GM12878 (cell line): ENCODE data around the gene SCLT1. TPM values are rescaled to one million over a fixed set of nuclear protein-coding genes. Genes with fewer than 3 reads are reported as not detected.

Experiments
- ATAC-seq: fragments of 200-7000 bp; cut with Tn5 transposase; 3 replicates; pipeline ENCODE4 v1.9.1; 2020; ENCODE audit warnings: mild to moderate bottlenecking, moderate library complexity
- BruUV-seq: library from RNA; stranded (reverse); fragments of 400-500 nt; replicated peaks from 2 replicates; lab custom pipeline; 2021; lab: Mats Ljungman, UMichigan
- CTCF ChIA-PET: fragments of 300-600 bp; sonication (Branson Sonifier 250); formaldehyde crosslinking; extraction: SDS; loops from one replicate; lab custom pipeline; 2021; ENCODE audit warnings: inconsistent platforms; lab: Yijun Ruan, JAX
- POLR2A ChIA-PET: fragments of 350-600 bp; formaldehyde crosslinking; extraction: SDS; loops from one replicate; lab custom pipeline; 2021; ENCODE audit warnings: inconsistent platforms; lab: Charles Lee
- RAD21 ChIA-PET: fragments of 300-600 bp; sonication (Branson Sonifier 250); formaldehyde crosslinking; loops from one replicate; lab custom pipeline; 2023; ENCODE audit warnings: antibody characterized with exemption; ENCODE audit not compliant: unreplicated experiment; lab: Charles Lee
- SMC1A ChIA-PET: fragments of 300-600 bp; sonication (Branson Sonifier 250); formaldehyde crosslinking; loops from one replicate; lab custom pipeline; 2023; ENCODE audit not compliant: unreplicated experiment, uncharacterized antibody; lab: Charles Lee
- DNase-seq: peaks from one replicate; pipeline ENCODE4 v3.0.0-alpha.2; 2011; ENCODE audit warnings: low read depth, low spot score
- FAIRE-seq: peaks from 3 replicates; lab custom pipeline; 2011; peaks lifted over from hg19 to GRCh38; lab: Jason Lieb, UNC
- H2AFZ ChIP-seq: 2 replicates; pipeline ENCODE4 v1.6.0; 2011; ENCODE audit warnings: low read depth, low read length, control low read depth; ENCODE audit not compliant: control insufficient read depth
- H3K27ac ChIP-seq: 2 replicates; pipeline ENCODE4 v1.5.1; 2011; ENCODE audit warnings: control low read depth; ENCODE audit not compliant: control insufficient read depth, insufficient read depth
- H3K27me3 ChIP-seq, 2 experiments: replicated peaks in 1 of 2; 2 replicates each; pipeline versions ENCODE4 v1.6.0 to v1.6.1; 2011; ENCODE audit warnings: low read length in 1 of 2; ENCODE audit not compliant: control insufficient read depth in 2 of 2, insufficient read depth in 2 of 2
- H3K36me3 ChIP-seq, 2 experiments: 2 replicates each; pipeline ENCODE4 v1.5.1; 2011; ENCODE audit warnings: low read length in 1 of 2; ENCODE audit not compliant: control insufficient read depth in 2 of 2, insufficient read depth in 2 of 2
- H3K4me1 ChIP-seq: 2 replicates; pipeline ENCODE4 v1.6.1; 2011; ENCODE audit warnings: mild to moderate bottlenecking, low read length, moderate library complexity, mixed read lengths; ENCODE audit not compliant: control insufficient read depth, insufficient read depth
- H3K4me2 ChIP-seq: 2 replicates; pipeline ENCODE4 v1.6.0; 2011; ENCODE audit warnings: control low read depth; ENCODE audit not compliant: control insufficient read depth, insufficient read depth
- H3K4me3 ChIP-seq: fragments of 200-600 bp; sonication (generic); 2 replicates; pipeline ENCODE4 v1.5.1; 2016
- H3K79me2 ChIP-seq: 2 replicates; pipeline ENCODE4 v1.6.0; 2011; ENCODE audit warnings: low read length; ENCODE audit not compliant: control insufficient read depth, insufficient read depth
- H3K9ac ChIP-seq: 2 replicates; pipeline ENCODE4 v1.8.0; 2011; ENCODE audit warnings: low read length, control low read depth, mixed read lengths; ENCODE audit not compliant: control insufficient read depth, insufficient read depth
- H3K9me3 ChIP-seq: replicated peaks from 3 replicates; pipeline ENCODE4 v1.5.1; 2011; ENCODE audit warnings: mild to moderate bottlenecking, low read length; ENCODE audit not compliant: control insufficient read depth, insufficient read depth
- H4K20me1 ChIP-seq: 2 replicates; pipeline ENCODE4 v1.6.0; 2011; ENCODE audit not compliant: control insufficient read depth, insufficient read depth
- CEBPZ ChIP-seq: fragments of 150-350 bp; IDR thresholded peaks from 2 replicates; pipeline ENCODE4 v1.6.1; 2016; ENCODE audit warnings: low read depth, low read length
- CUX1 ChIP-seq: IDR thresholded peaks from 2 replicates; pipeline ENCODE4 v1.6.1; 2012; ENCODE audit warnings: improper control_type of control experiment, low read depth, low read length; ENCODE audit not compliant: insufficient replicate concordance
- JUND ChIP-seq: IDR thresholded peaks from 2 replicates; pipeline ENCODE4 v1.6.1; 2012; ENCODE audit warnings: low read depth, mild to moderate bottlenecking, low read length, improper control_type of control experiment, moderate library complexity
- KLF5 ChIP-seq: fragments of 450-650 bp; IDR thresholded peaks from 2 replicates; pipeline ENCODE4 v1.6.1; 2014; ENCODE audit warnings: mild to moderate bottlenecking; ENCODE audit not compliant: partially characterized antibody
- SKIL ChIP-seq: fragments of 450-650 bp; IDR thresholded peaks from 2 replicates; pipeline ENCODE4 v1.6.1; 2017; ENCODE audit warnings: mild to moderate bottlenecking, low read depth, inconsistent platforms; ENCODE audit not compliant: poor library complexity, severe bottlenecking
- WGBS: methylation state at CpG from one replicate; pipeline ENCODE4 v1.1.6; 2016; ENCODE audit warnings: low lambda C conversion rate; ENCODE audit not compliant: insufficient replicate concordance, insufficient coverage; ENCODE audit errors: missing lambda C conversion rate; 5-methylcytosine and 5-hydroxymethylcytosine counted together
- in situ Hi-C: fragments of 300-500 bp; cut with MboI; formaldehyde crosslinking; loops from 9 replicates; pipeline ENCODE4 v1.14.3; 2018; ENCODE audit warnings: mixed read lengths
- intact Hi-C: fragments of 100-400 bp; cut with micrococcal nuclease; formaldehyde crosslinking; loops from one replicate; pipeline ENCODE4 v1.14.2; 2022; ENCODE audit not compliant: unreplicated experiment
- polyA plus RNA-seq, 11 experiments: library from polyadenylated mRNA; depleted of rRNA in 4 of 11; unstranded in 6 of 11; stranded (reverse) in 5 of 11; fragments of >200 nt; fragmentation: Nextera tagmentation in 4 of 11; fragmentation: Illumina TruSeq in 1 of 11; extraction: Ambion mirVana in 4 of 11; extraction: Trizol in 1 of 11; gene quantifications; 1 replicate in 1 of 11; 2 replicates in 10 of 11; pipeline versions ENCODE4 v1.2.1 to v1.2.3, GENCODE V29; 2011 to 2016; ENCODE audit warnings: inconsistent platforms in 2 of 11, missing spikeins in 2 of 11, low read depth in 1 of 11
- total RNA-seq, 4 experiments: library from RNA; depleted of rRNA in 3 of 4; stranded (reverse); fragments of >200 nt in 3 of 4; fragmentation: Illumina TruSeq in 1 of 4; extraction: Trizol in 1 of 4; gene quantifications; 2 replicates each; pipeline versions ENCODE4 v1.2.1 to v1.2.3, GENCODE V29; 2013 to 2021
- TF ChIP-seq, protein P1 (sequence below): fragments of 450-650 bp; IDR thresholded peaks from 2 replicates; pipeline ENCODE4 v1.6.1; 2016; ENCODE audit warnings: mild to moderate bottlenecking
- TF ChIP-seq, protein P2 (sequence below): IDR thresholded peaks from 2 replicates; pipeline ENCODE4 v1.6.1; 2012; ENCODE audit warnings: low read length, inconsistent platforms
- TF ChIP-seq, protein P3 (sequence below): IDR thresholded peaks from 2 replicates; pipeline ENCODE4 v1.6.1; 2011; ENCODE audit warnings: mild to moderate bottlenecking, low read depth, low read length, moderate library complexity; ENCODE audit not compliant: insufficient replicate concordance

The SCLT1 gene
- total and polyA plus RNA-seq, 10 of the 15 experiments (the other 5 are each of a cell fraction or from before 2014, with no cell fraction given): 7.8 to 31.4 (median 19.6) TPM

DNA sequence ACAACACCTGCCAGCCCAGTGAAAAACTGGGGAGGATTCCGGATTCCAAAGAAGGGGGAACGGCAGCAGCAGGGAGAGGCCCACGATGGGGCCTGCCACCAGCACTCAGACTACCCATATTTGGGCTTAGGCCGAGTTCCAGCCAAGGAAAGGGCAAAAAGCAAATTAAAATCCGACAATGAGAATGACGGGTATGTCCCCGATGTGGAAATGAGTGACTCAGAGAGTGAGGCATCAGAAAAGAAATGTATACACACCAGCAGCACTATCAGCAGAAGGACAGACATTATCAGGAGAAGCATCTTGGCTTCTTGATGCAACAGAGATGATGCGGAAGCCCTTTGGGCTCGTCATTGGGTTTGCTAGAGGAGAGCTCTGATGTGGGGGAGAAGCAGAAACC lies 221.4 kb downstream of the SCLT1 start:
- in situ Hi-C loops (no loop called here), intact Hi-C loops (no loop called here)
- no peaks in the 10 kb centered on the region for H3K9me3 ChIP-seq
- H3K79me2 ChIP-seq: no peaks in the 10 kb centered on the region
- 97% methylated on average over 9 of the region's 9 CpGs for WGBS
- BruUV-seq: no TSS peak
- no peak for FAIRE-seq
- H3K27ac ChIP-seq: no peak overlapping the region
- H3K4me3 ChIP-seq: no peak overlapping the region
- DNase-seq: no peak
- H3K4me2 ChIP-seq: no peak overlapping the region
- CTCF ChIA-PET: interaction anchor here (0.9 kb wide), 1 partner anchor 9 kb away, joined by 3 read pairs; no protein-coding TSS in a partner anchor
- RAD21 ChIA-PET: no interaction called here
- H3K36me3 ChIP-seq: peaks cover 8 to 30% of the 10 kb centered on the region in 2 experiments
- H3K4me1 ChIP-seq: no peaks in the 10 kb centered on the region
- no peak overlapping the region for H3K9ac ChIP-seq
- SMC1A ChIA-PET: no interaction called here
- no peaks in the 10 kb centered on the region for H3K27me3 ChIP-seq
- H2AFZ ChIP-seq: no peak overlapping the region
- no peak for ATAC-seq
- POLR2A ChIA-PET: no interaction called here
- no peaks in the 10 kb centered on the region for H4K20me1 ChIP-seq
- TF ChIP-seq, protein P1, sequence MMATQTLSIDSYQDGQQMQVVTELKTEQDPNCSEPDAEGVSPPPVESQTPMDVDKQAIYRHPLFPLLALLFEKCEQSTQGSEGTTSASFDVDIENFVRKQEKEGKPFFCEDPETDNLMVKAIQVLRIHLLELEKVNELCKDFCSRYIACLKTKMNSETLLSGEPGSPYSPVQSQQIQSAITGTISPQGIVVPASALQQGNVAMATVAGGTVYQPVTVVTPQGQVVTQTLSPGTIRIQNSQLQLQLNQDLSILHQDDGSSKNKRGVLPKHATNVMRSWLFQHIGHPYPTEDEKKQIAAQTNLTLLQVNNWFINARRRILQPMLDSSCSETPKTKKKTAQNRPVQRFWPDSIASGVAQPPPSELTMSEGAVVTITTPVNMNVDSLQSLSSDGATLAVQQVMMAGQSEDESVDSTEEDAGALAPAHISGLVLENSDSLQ: no peak
- no peak for TF ChIP-seq SKIL
- TF ChIP-seq, protein P2, sequence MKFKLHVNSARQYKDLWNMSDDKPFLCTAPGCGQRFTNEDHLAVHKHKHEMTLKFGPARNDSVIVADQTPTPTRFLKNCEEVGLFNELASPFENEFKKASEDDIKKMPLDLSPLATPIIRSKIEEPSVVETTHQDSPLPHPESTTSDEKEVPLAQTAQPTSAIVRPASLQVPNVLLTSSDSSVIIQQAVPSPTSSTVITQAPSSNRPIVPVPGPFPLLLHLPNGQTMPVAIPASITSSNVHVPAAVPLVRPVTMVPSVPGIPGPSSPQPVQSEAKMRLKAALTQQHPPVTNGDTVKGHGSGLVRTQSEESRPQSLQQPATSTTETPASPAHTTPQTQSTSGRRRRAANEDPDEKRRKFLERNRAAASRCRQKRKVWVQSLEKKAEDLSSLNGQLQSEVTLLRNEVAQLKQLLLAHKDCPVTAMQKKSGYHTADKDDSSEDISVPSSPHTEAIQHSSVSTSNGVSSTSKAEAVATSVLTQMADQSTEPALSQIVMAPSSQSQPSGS: no peak
- no peak for TF ChIP-seq CUX1
- TF ChIP-seq JUND: no peak
- TF ChIP-seq, protein P3, sequence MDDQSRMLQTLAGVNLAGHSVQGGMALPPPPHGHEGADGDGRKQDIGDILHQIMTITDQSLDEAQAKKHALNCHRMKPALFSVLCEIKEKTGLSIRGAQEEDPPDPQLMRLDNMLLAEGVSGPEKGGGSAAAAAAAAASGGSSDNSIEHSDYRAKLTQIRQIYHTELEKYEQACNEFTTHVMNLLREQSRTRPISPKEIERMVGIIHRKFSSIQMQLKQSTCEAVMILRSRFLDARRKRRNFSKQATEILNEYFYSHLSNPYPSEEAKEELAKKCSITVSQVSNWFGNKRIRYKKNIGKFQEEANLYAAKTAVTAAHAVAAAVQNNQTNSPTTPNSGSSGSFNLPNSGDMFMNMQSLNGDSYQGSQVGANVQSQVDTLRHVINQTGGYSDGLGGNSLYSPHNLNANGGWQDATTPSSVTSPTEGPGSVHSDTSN: no peak
- no peak for TF ChIP-seq KLF5
- no peak for TF ChIP-seq CEBPZ
